Keratinocyte (primary cell): ENCODE data around the gene DOCK1. TPM values are rescaled to one million over a fixed set of nuclear protein-coding genes. Genes with fewer than 3 reads are reported as not detected.

Source experiments
- DNase-seq: peaks from one replicate; pipeline ENCODE4 v3.0.0-alpha.2; 2011; ENCODE audit warnings: low read depth, missing footprints, low spot score
- FAIRE-seq: peaks from 2 replicates; lab custom pipeline; 2011; peaks lifted over from hg19 to GRCh38; lab: Jason Lieb, UNC
- H2AFZ ChIP-seq: 2 replicates; pipeline ENCODE4 v1.6.0; 2012; ENCODE audit warnings: low read length, control low read depth, inconsistent platforms; ENCODE audit not compliant: control insufficient read depth
- H3K27ac ChIP-seq: 2 replicates; pipeline ENCODE4 v1.5.1; 2011; ENCODE audit warnings: low read length; ENCODE audit not compliant: control insufficient read depth, insufficient read depth
- H3K27me3 ChIP-seq: 3 replicates; pipeline ENCODE4 v1.6.0; 2011; ENCODE audit warnings: low read length; ENCODE audit not compliant: control insufficient read depth, insufficient read depth; ENCODE audit errors: extremely low read depth
- H3K36me3 ChIP-seq, 2 experiments: 2 replicates in 1 of 2; 3 replicates in 1 of 2; pipeline ENCODE4 v1.5.1; 2011; ENCODE audit warnings: low read length in 2 of 2, mild to moderate bottlenecking in 1 of 2; ENCODE audit not compliant: control insufficient read depth in 2 of 2, insufficient read depth in 2 of 2; ENCODE audit errors: extremely low read depth in 1 of 2
- H3K4me1 ChIP-seq: 3 replicates; pipeline ENCODE4 v1.5.1; 2011; ENCODE audit warnings: low read length; ENCODE audit not compliant: control insufficient read depth, insufficient read depth; ENCODE audit errors: extremely low read depth
- H3K4me2 ChIP-seq: 3 replicates; pipeline ENCODE4 v1.6.0; 2011; ENCODE audit warnings: low read depth, low read length; ENCODE audit not compliant: control insufficient read depth, insufficient read depth; ENCODE audit errors: extremely low read depth
- H3K4me3 ChIP-seq, 3 experiments: fragments of 200-600 bp in 1 of 3; sonication (generic) in 1 of 3; 2 replicates in 2 of 3; 3 replicates in 1 of 3; pipeline ENCODE4 v1.5.1; 2011 to 2016; ENCODE audit warnings: low read length in 3 of 3, mild to moderate bottlenecking in 3 of 3, control low read depth in 2 of 3, inconsistent platforms in 1 of 3, low read depth in 1 of 3, mixed read lengths in 1 of 3, mixed run types in 1 of 3, moderate library complexity in 1 of 3; ENCODE audit not compliant: control insufficient read depth in 2 of 3, insufficient read depth in 2 of 3; ENCODE audit errors: extremely low read depth in 1 of 3
- H3K79me2 ChIP-seq: 2 replicates; pipeline ENCODE4 v1.6.0; 2012; ENCODE audit warnings: low read length; ENCODE audit not compliant: control insufficient read depth, insufficient read depth
- H3K9ac ChIP-seq: 3 replicates; pipeline ENCODE4 v1.6.0; 2011; ENCODE audit warnings: low read length; ENCODE audit not compliant: control insufficient read depth, insufficient read depth; ENCODE audit errors: extremely low read depth
- H3K9me1 ChIP-seq: 3 replicates; pipeline ENCODE4 v1.6.0; 2011; ENCODE audit warnings: low read length; ENCODE audit not compliant: control insufficient read depth, insufficient read depth; ENCODE audit errors: extremely low read depth
- H3K9me3 ChIP-seq: 2 replicates; pipeline ENCODE4 v1.5.1; 2012; ENCODE audit warnings: low read depth, low read length; ENCODE audit not compliant: control insufficient read depth
- H4K20me1 ChIP-seq: 3 replicates; pipeline ENCODE4 v1.6.0; 2011; ENCODE audit warnings: low read length; ENCODE audit not compliant: control insufficient read depth, insufficient read depth; ENCODE audit errors: extremely low read depth
- EZH2 ChIP-seq: IDR thresholded peaks from one replicate; pipeline ENCODE4 v1.6.1; 2012; ENCODE audit warnings: inconsistent platforms, mild to moderate bottlenecking, low read length, moderate library complexity
- dilution Hi-C: fragments of 300-500 bp; cut with MboI; formaldehyde crosslinking; loops from one replicate; pipeline ENCODE4 v1.7.0; 2020; ENCODE audit warnings: low sequenced_read_pairs; ENCODE audit not compliant: extremely low pct_ligation_motif_present
- polyA plus RNA-seq, 5 experiments: library from polyadenylated mRNA; depleted of rRNA in 3 of 5; stranded (reverse) in 3 of 5; stranded (forward) in 1 of 5; unstranded in 1 of 5; fragments of >200 nt; gene quantifications; 1 replicate in 1 of 5; 2 replicates in 3 of 5; 3 replicates in 1 of 5; pipeline versions ENCODE4 v1.2.1 to v1.2.3, GENCODE V29; 2011 to 2012; ENCODE audit warnings: missing spikeins in 2 of 5, low read depth in 1 of 5, low replicate concordance in 1 of 5
- TF ChIP-seq, protein P1 (sequence below), 3 experiments: IDR thresholded peaks in 1 of 3; conservative IDR thresholded peaks in 1 of 3; optimal IDR thresholded peaks in 1 of 3; 2 replicates in 2 of 3; 3 replicates in 1 of 3; pipeline versions ENCODE3 to v1.5.1; 2011; ENCODE audit warnings: low read length in 3 of 3, mild to moderate bottlenecking in 3 of 3, moderate library complexity in 2 of 3, control low read depth in 1 of 3, inconsistent platforms in 1 of 3; ENCODE audit not compliant: insufficient read depth in 2 of 3; ENCODE audit errors: extremely low read depth in 1 of 3

Gene DOCK1
- polyA plus RNA-seq, 1 donor (not counting 4 experiments of a cell fraction or from before 2014, with no cell fraction given): 15.7 TPM

DNA sequence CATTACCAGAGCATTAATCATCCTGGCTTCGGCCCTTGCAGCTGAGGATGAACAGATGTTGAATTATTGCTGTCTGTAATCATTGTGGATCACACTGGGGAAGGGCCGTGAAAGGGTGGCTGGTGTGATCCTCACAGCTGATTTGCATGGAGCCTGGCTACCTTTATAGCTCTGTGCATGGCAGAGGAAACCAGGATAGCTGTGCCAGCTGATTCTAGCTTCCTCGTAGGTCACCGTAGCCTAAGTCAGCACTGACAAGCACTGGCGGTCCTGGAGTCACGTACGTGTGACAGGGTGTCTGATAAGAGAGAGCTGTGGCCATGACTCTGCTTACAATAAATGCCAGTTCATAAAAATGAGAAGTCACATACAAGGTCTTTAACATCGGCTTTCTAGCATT lies 214.7 kb downstream of the DOCK1 start:
- no peaks in the 10 kb centered on the region for H3K9me3 ChIP-seq
- DNase-seq (no peak), FAIRE-seq (no peak)
- H3K4me1 ChIP-seq: no peaks in the 10 kb centered on the region
- dilution Hi-C loops: no loop called here
- H4K20me1 ChIP-seq: peaks cover 13% of the 10 kb centered on the region
- no peaks in the 10 kb centered on the region for H3K27me3 ChIP-seq
- peaks cover 0 to 4% of the 10 kb centered on the region in 2 experiments for H3K36me3 ChIP-seq
- no peak overlapping the region for H3K27ac ChIP-seq
- TF ChIP-seq, protein P1, sequence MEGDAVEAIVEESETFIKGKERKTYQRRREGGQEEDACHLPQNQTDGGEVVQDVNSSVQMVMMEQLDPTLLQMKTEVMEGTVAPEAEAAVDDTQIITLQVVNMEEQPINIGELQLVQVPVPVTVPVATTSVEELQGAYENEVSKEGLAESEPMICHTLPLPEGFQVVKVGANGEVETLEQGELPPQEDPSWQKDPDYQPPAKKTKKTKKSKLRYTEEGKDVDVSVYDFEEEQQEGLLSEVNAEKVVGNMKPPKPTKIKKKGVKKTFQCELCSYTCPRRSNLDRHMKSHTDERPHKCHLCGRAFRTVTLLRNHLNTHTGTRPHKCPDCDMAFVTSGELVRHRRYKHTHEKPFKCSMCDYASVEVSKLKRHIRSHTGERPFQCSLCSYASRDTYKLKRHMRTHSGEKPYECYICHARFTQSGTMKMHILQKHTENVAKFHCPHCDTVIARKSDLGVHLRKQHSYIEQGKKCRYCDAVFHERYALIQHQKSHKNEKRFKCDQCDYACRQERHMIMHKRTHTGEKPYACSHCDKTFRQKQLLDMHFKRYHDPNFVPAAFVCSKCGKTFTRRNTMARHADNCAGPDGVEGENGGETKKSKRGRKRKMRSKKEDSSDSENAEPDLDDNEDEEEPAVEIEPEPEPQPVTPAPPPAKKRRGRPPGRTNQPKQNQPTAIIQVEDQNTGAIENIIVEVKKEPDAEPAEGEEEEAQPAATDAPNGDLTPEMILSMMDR (optimal IDR thresholded peaks at IDR 0.05 in 1 of 3, IDR thresholded peaks at IDR 0.05 in 1 of 3, conservative IDR thresholded peaks at IDR 0.05 in 1 of 3; ENCODE audit: extremely low read depth in 1 of 3, insufficient read depth in 2 of 3, low read length in 3 of 3): no peak
- no peak for TF ChIP-seq EZH2
- H3K9me1 ChIP-seq: peaks cover 5% of the 10 kb centered on the region
- H3K4me2 ChIP-seq: no peak overlapping the region
- no peak overlapping the region for H3K4me3 ChIP-seq
- H3K9ac ChIP-seq: no peak overlapping the region
- H2AFZ ChIP-seq: no peak overlapping the region
- H3K79me2 ChIP-seq: no peaks in the 10 kb centered on the region

DNA sequence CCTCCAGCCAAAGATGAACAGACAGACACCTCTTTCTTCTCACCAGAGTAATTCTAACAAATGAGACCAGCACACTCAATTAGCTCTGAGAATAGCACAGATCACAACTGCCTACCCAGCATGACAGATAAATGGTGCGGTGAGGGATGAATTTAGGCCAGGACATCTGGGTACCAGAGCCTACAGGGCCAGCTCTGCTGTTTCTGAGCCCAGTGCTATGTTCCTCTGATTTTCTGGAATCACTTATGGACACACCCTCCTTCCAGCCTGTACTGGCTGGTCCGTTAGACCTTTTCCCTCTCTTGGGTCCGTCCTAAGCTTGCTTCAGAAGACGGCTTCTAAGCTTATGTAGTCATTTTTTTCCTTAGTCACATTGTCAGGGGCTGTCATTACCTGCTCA lies 217.6 kb downstream of the DOCK1 start:
- DNase-seq (no peak), FAIRE-seq (no peak)
- no peaks in the 10 kb centered on the region for H3K27me3 ChIP-seq
- H2AFZ ChIP-seq: no peak overlapping the region
- H3K9ac ChIP-seq: no peak overlapping the region
- peaks cover 7% of the 10 kb centered on the region for H4K20me1 ChIP-seq
- H3K4me2 ChIP-seq: no peak overlapping the region
- H3K9me3 ChIP-seq: no peaks in the 10 kb centered on the region
- H3K36me3 ChIP-seq: peaks cover 4 to 10% of the 10 kb centered on the region in 2 experiments
- H3K4me3 ChIP-seq: no peak overlapping the region
- H3K27ac ChIP-seq: no peak overlapping the region
- dilution Hi-C loops: no loop called here
- no peaks in the 10 kb centered on the region for H3K4me1 ChIP-seq
- no peaks in the 10 kb centered on the region for H3K79me2 ChIP-seq
- H3K9me1 ChIP-seq: peaks cover under 1% of the 10 kb centered on the region
- TF ChIP-seq EZH2: no peak
- TF ChIP-seq, protein P1 (optimal IDR thresholded peaks at IDR 0.05 in 1 of 3, IDR thresholded peaks at IDR 0.05 in 1 of 3, conservative IDR thresholded peaks at IDR 0.05 in 1 of 3; ENCODE audit: extremely low read depth in 1 of 3, insufficient read depth in 2 of 3, low read length in 3 of 3): no peak
